ENCODE results near the gene STK11IP.

The STK11IP gene

GRCh38 chr2:219631904-219632759, 34.5 kb downstream of the STK11IP start:
- Histone ChIP-seq H3K36me3 (ENCODE audit: control insufficient read depth, low read length) (no peaks in the 10 kb centered on the region), H3K4me2 (ENCODE audit: low read length) (no peak overlapping the region), H3K27ac (ENCODE audit: low read depth, low read length) (no peak overlapping the region), H3K4me3 (ENCODE audit: low read length) (no peak overlapping the region), H3K4me1 (ENCODE audit: control insufficient read depth, low read length) (no peaks in the 10 kb centered on the region), H3K9me3 (ENCODE audit: control insufficient read depth, insufficient read depth, low read length) (no peaks in the 10 kb centered on the region), H3K9me2 (replicated peaks; ENCODE audit: control insufficient read depth, low read length) (no peaks in the 10 kb centered on the region), H3K27me3 (ENCODE audit: control insufficient read depth, low read length) (peaks cover 9% of the 10 kb centered on the region), H3F3A (ENCODE audit: control insufficient read depth, insufficient read depth) (no peaks in the 10 kb centered on the region), H3K79me2 (ENCODE audit: control insufficient read depth, low read length) (no peaks in the 10 kb centered on the region), H4K20me1 (ENCODE audit: control insufficient read depth, insufficient read depth, low read depth, low read length) (no peaks in the 10 kb centered on the region)
- TF ChIP-seq EZH2phosphoT487 (IDR thresholded peaks at IDR 0.05; ENCODE audit: borderline replicate concordance, low read length) (no peak), CTCF (IDR thresholded peaks at IDR 0.05; ENCODE audit: low read depth, low read length, poor library complexity, severe bottlenecking) (no peak)

- no peaks in the 10 kb centered on the region for H3K79me2 ChIP-seq (ENCODE audit: control insufficient read depth, low read length)
- no peak overlapping the region for H3K4me3 ChIP-seq (ENCODE audit: low read length)
- no peaks in the 10 kb centered on the region for H3K4me1 ChIP-seq (ENCODE audit: control insufficient read depth, low read length)
- TF ChIP-seq CTCF (IDR thresholded peaks at IDR 0.05; ENCODE audit: low read depth, low read length, poor library complexity, severe bottlenecking), result no peak
- TF ChIP-seq EZH2phosphoT487 (IDR thresholded peaks at IDR 0.05; ENCODE audit: borderline replicate concordance, low read length), result no peak
- peaks cover 7% of the 10 kb centered on the region; the same call in 1 of the 2 replicates for H3K27me3 ChIP-seq (ENCODE audit: control insufficient read depth, low read length)
- H3K27ac ChIP-seq (ENCODE audit: low read depth, low read length), result no peak overlapping the region
- H3K36me3 ChIP-seq (ENCODE audit: control insufficient read depth, low read length), result no peaks in the 10 kb centered on the region
- no peaks in the 10 kb centered on the region for H4K20me1 ChIP-seq (ENCODE audit: control insufficient read depth, insufficient read depth, low read depth, low read length)
- no peaks in the 10 kb centered on the region for H3K9me2 ChIP-seq (replicated peaks; ENCODE audit: control insufficient read depth, low read length)
- H3K9me3 ChIP-seq (ENCODE audit: control insufficient read depth, insufficient read depth, low read length), result no peaks in the 10 kb centered on the region
- H3F3A ChIP-seq (ENCODE audit: control insufficient read depth, insufficient read depth), result no peaks in the 10 kb centered on the region
- no peak overlapping the region for H3K4me2 ChIP-seq (ENCODE audit: low read length)
Measured at GRCh38 chr2:219632760-219633105, 35.1 kb downstream of the STK11IP start.

GRCh38 chr2:219633276-219634065, 35.8 kb downstream of the STK11IP start:
- H3F3A ChIP-seq (ENCODE audit: control insufficient read depth, insufficient read depth), result no peaks in the 10 kb centered on the region
- H3K4me2 ChIP-seq (ENCODE audit: low read length), result no peak overlapping the region
- no peak overlapping the region for H3K27ac ChIP-seq (ENCODE audit: low read depth, low read length)
- H3K4me3 ChIP-seq (ENCODE audit: low read length), result no peak overlapping the region
- H3K9me3 ChIP-seq (ENCODE audit: control insufficient read depth, insufficient read depth, low read length), result no peaks in the 10 kb centered on the region
- H3K4me1 ChIP-seq (ENCODE audit: control insufficient read depth, low read length), result no peaks in the 10 kb centered on the region
- H4K20me1 ChIP-seq (ENCODE audit: control insufficient read depth, insufficient read depth, low read depth, low read length), result no peaks in the 10 kb centered on the region
- no peaks in the 10 kb centered on the region for H3K9me2 ChIP-seq (replicated peaks; ENCODE audit: control insufficient read depth, low read length)
- TF ChIP-seq EZH2phosphoT487 (IDR thresholded peaks at IDR 0.05; ENCODE audit: borderline replicate concordance, low read length) (no peak), CTCF (IDR thresholded peaks at IDR 0.05; ENCODE audit: low read depth, low read length, poor library complexity, severe bottlenecking) (no peak)
- H3K36me3 ChIP-seq (ENCODE audit: control insufficient read depth, low read length), result no peaks in the 10 kb centered on the region
- H3K79me2 ChIP-seq (ENCODE audit: control insufficient read depth, low read length), result no peaks in the 10 kb centered on the region
- peaks cover 3% of the 10 kb centered on the region; the same call in 1 of the 2 replicates for H3K27me3 ChIP-seq (ENCODE audit: control insufficient read depth, low read length)
